IMR-90 (cell line): Measurements from ENCODE around the gene SCN8A. TPM values are rescaled to one million over a fixed set of nuclear protein-coding genes. Genes with fewer than 3 reads are reported as not detected.

Source experiments
- ATAC-seq: fragments of 200-7000 bp; cut with Tn5 transposase; 2 replicates; pipeline ENCODE4 v1.9.1; 2020; ENCODE audit warnings: low read depth, mild to moderate bottlenecking, moderate library complexity
- BruUV-seq: library from RNA; stranded (reverse); fragments of 400-500 nt; replicated peaks from 2 replicates; lab custom pipeline; 2021; lab: Mats Ljungman, UMichigan
- CTCF ChIA-PET: fragments of 300-600 bp; formaldehyde crosslinking; extraction: SDS; loops from one replicate; lab custom pipeline; 2021; ENCODE audit warnings: antibody characterized with exemption; lab: Yijun Ruan, JAX
- POLR2A ChIA-PET: fragments of 300-600 bp; sonication (Branson Sonifier 250); formaldehyde crosslinking; loops from one replicate; lab custom pipeline; 2022; ENCODE audit warnings: antibody characterized with exemption; ENCODE audit not compliant: unreplicated experiment; lab: Charles Lee
- DNase-seq: peaks from one replicate; pipeline ENCODE4 v3.0.0; 2013
- H2AFZ ChIP-seq: replicated peaks from 2 replicates; pipeline ENCODE3; 2013; ENCODE audit warnings: low read length, mild to moderate bottlenecking; ENCODE audit not compliant: poor library complexity
- H2AK5ac ChIP-seq: 2 replicates; pipeline ENCODE4 v1.6.1; 2013; ENCODE audit warnings: low read depth, low read length, inconsistent platforms
- H2AK9ac ChIP-seq: replicated peaks from 2 replicates; pipeline ENCODE3; 2013; ENCODE audit warnings: mild to moderate bottlenecking, low read depth, low read length, moderate library complexity; ENCODE audit not compliant: poor library complexity
- H2BK120ac ChIP-seq: 2 replicates; pipeline ENCODE4 v1.6.1; 2013; ENCODE audit warnings: low read depth, low read length, inconsistent platforms
- H2BK15ac ChIP-seq: 3 replicates; pipeline ENCODE4 v1.6.1; 2013; ENCODE audit warnings: low read depth, low read length, inconsistent platforms
- H2BK20ac ChIP-seq: 2 replicates; pipeline ENCODE4 v1.6.1; 2013; ENCODE audit warnings: low read depth, mild to moderate bottlenecking, inconsistent platforms, low read length, moderate library complexity
- H2BK5ac ChIP-seq: 2 replicates; pipeline ENCODE4 v1.6.1; 2013; ENCODE audit warnings: mild to moderate bottlenecking, low read depth, low read length, inconsistent platforms; ENCODE audit not compliant: poor library complexity, severe bottlenecking
- H3K14ac ChIP-seq: replicated peaks from 2 replicates; pipeline ENCODE4 v1.6.1; 2013; ENCODE audit warnings: low read depth, low read length, inconsistent platforms
- H3K18ac ChIP-seq: 2 replicates; pipeline ENCODE4 v1.6.1; 2013; ENCODE audit warnings: low read depth, low read length, control low read depth
- H3K23ac ChIP-seq: 2 replicates; pipeline ENCODE4 v1.6.1; 2013; ENCODE audit warnings: low read depth, low read length, inconsistent platforms
- H3K27ac ChIP-seq: 2 replicates; pipeline ENCODE4 v1.5.1; 2013; ENCODE audit warnings: mild to moderate bottlenecking, control low read depth, low read length; ENCODE audit not compliant: insufficient read depth
- H3K27me3 ChIP-seq: 2 replicates; pipeline ENCODE4 v1.6.1; 2013; ENCODE audit warnings: low read length; ENCODE audit not compliant: control insufficient read depth, insufficient read depth
- H3K36me3 ChIP-seq: 2 replicates; pipeline ENCODE4 v1.6.1; 2013; ENCODE audit warnings: low read length, mixed read lengths; ENCODE audit not compliant: control insufficient read depth, insufficient read depth
- H3K4ac ChIP-seq: 2 replicates; pipeline ENCODE4 v1.6.1; 2013; ENCODE audit warnings: low read depth, low read length, inconsistent platforms
- H3K4me1 ChIP-seq: 2 replicates; pipeline ENCODE4 v1.6.1; 2013; ENCODE audit warnings: low read length, mixed read lengths; ENCODE audit not compliant: control insufficient read depth, insufficient read depth
- H3K4me2 ChIP-seq: 2 replicates; pipeline ENCODE4 v1.6.1; 2013; ENCODE audit warnings: low read depth, mild to moderate bottlenecking, control low read depth, low read length, moderate library complexity
- H3K4me3 ChIP-seq: 2 replicates; pipeline ENCODE4 v1.5.1; 2013; ENCODE audit warnings: low read depth, mild to moderate bottlenecking, control low read depth, low read length, moderate library complexity; ENCODE audit not compliant: insufficient read depth
- H3K56ac ChIP-seq: 2 replicates; pipeline ENCODE4 v1.6.1; 2013; ENCODE audit warnings: low read length, inconsistent platforms; ENCODE audit not compliant: insufficient read depth; ENCODE audit errors: extremely low read depth
- H3K79me1 ChIP-seq, 2 experiments: 2 replicates each; pipeline ENCODE4 v1.6.1; 2013; ENCODE audit warnings: low read length in 2 of 2, inconsistent platforms in 1 of 2, low read depth in 1 of 2
- H3K9ac ChIP-seq: 2 replicates; pipeline ENCODE4 v1.6.1; 2013; ENCODE audit warnings: low read depth, low read length, control low read depth
- H3K9me1 ChIP-seq: 2 replicates; pipeline ENCODE4 v1.6.1; 2013; ENCODE audit warnings: low read length, inconsistent platforms; ENCODE audit not compliant: insufficient read depth
- H3K9me3 ChIP-seq: 2 replicates; pipeline ENCODE4 v1.6.1; 2013; ENCODE audit warnings: low read length; ENCODE audit not compliant: control insufficient read depth, insufficient read depth
- H4K20me1 ChIP-seq: 2 replicates; pipeline ENCODE4 v1.6.1; 2013; ENCODE audit warnings: low read length, inconsistent platforms; ENCODE audit not compliant: insufficient read depth
- H4K5ac ChIP-seq: 2 replicates; pipeline ENCODE4 v1.6.1; 2013; ENCODE audit warnings: mild to moderate bottlenecking, low read depth, low read length, control low read depth
- H4K8ac ChIP-seq, 2 experiments: 2 replicates each; pipeline ENCODE4 v1.6.1; 2013; ENCODE audit warnings: low read depth in 2 of 2, low read length in 2 of 2, control low read depth in 1 of 2, inconsistent platforms in 1 of 2
- H4K91ac ChIP-seq: 2 replicates; pipeline ENCODE4 v1.6.1; 2013; ENCODE audit warnings: low read depth, low read length, inconsistent platforms; ENCODE audit not compliant: insufficient read depth
- BHLHE40 ChIP-seq: fragments of 150-350 bp; IDR thresholded peaks from 2 replicates; pipeline ENCODE4 v1.6.1; 2016; ENCODE audit warnings: mild to moderate bottlenecking, low read depth, low read length
- CEBPB ChIP-seq: IDR thresholded peaks from 2 replicates; pipeline ENCODE4 v1.6.1; 2012; ENCODE audit warnings: low read depth, low read length, improper control_type of control experiment
- CTCF ChIP-seq: conservative IDR thresholded peaks from 2 replicates; pipeline ENCODE4 v1.5.1; 2012; ENCODE audit warnings: mild to moderate bottlenecking, low read depth, low read length, improper control_type of control experiment
- ELK1 ChIP-seq: fragments of 150-350 bp; IDR thresholded peaks from 2 replicates; pipeline ENCODE4 v1.6.1; 2016; ENCODE audit warnings: low read depth, mild to moderate bottlenecking, low read length, moderate library complexity, borderline replicate concordance
- FOS ChIP-seq: fragments of 150-350 bp; IDR thresholded peaks from 2 replicates; pipeline ENCODE4 v1.6.1; 2016; ENCODE audit warnings: low read depth, low read length
- MAFK ChIP-seq: IDR thresholded peaks from 2 replicates; pipeline ENCODE4 v1.6.1; 2012; ENCODE audit warnings: low read depth, low read length, improper control_type of control experiment
- MAZ ChIP-seq: IDR thresholded peaks from 2 replicates; pipeline ENCODE4 v1.6.1; 2012; ENCODE audit warnings: low read depth, mild to moderate bottlenecking, low read length, improper control_type of control experiment, moderate library complexity, borderline replicate concordance
- MXI1 ChIP-seq: IDR thresholded peaks from 2 replicates; pipeline ENCODE4 v1.6.1; 2012; ENCODE audit warnings: low read depth, mild to moderate bottlenecking, low read length, moderate library complexity, borderline replicate concordance
- NFE2L2 ChIP-seq: fragments of 150-350 bp; IDR thresholded peaks from 2 replicates; pipeline ENCODE4 v1.6.1; 2016; ENCODE audit warnings: low read depth, mild to moderate bottlenecking, low read length
- POLR2A ChIP-seq: IDR thresholded peaks from 2 replicates; pipeline ENCODE4 v1.6.1; 2012; ENCODE audit warnings: mild to moderate bottlenecking, low read depth, low read length
- RAD21 ChIP-seq: IDR thresholded peaks from 2 replicates; pipeline ENCODE4 v1.6.1; 2012; ENCODE audit warnings: low read length, improper control_type of control experiment
- RFX5 ChIP-seq: IDR thresholded peaks from 2 replicates; pipeline ENCODE4 v1.8.0; 2012; ENCODE audit warnings: low read depth, mild to moderate bottlenecking, low read length, moderate library complexity
- SMC3 ChIP-seq: fragments of 150-350 bp; IDR thresholded peaks from 2 replicates; pipeline ENCODE4 v1.6.1; 2016; ENCODE audit warnings: low read depth, mild to moderate bottlenecking, antibody characterized with exemption, low read length, moderate library complexity
- dilution Hi-C: fragments of 300-500 bp; cut with HindIII; formaldehyde crosslinking; loops from one replicate; pipeline ENCODE4 v1.14.3; 2018; ENCODE audit warnings: low sequenced_read_pairs; ENCODE audit not compliant: unreplicated experiment
- in situ Hi-C: fragments of 300-500 bp; cut with MboI; formaldehyde crosslinking; loops from 3 replicates; pipeline ENCODE4 v1.14.3; 2019; ENCODE audit warnings: low sequenced_read_pairs, inconsistent platforms, mixed read lengths
- intact Hi-C: fragments of 100-400 bp; cut with micrococcal nuclease; formaldehyde crosslinking; loops from 2 replicates; pipeline ENCODE4 v1.10.0; 2022
- polyA plus RNA-seq, 3 experiments: library from polyadenylated mRNA; depleted of rRNA; stranded (reverse); fragments of >200 nt; gene quantifications; 2 replicates each; pipeline ENCODE4 v1.2.3, GENCODE V29; 2012; ENCODE audit warnings: low replicate concordance in 1 of 3
- total RNA-seq: library from RNA; depleted of rRNA; stranded (reverse); fragments of >200 nt; gene quantifications from 2 replicates; pipeline ENCODE4 v1.2.3, GENCODE V29; 2012

SCN8A gene
- total and polyA plus RNA-seq, 2 of the 4 experiments (the other 2 are of a cell fraction): 6.9 to 19.7 TPM

GRCh38 chr12:51591016-51591901, at the start of gene SCN8A (continued):
- TF ChIP-seq ELK1 (no peak), MXI1 (no peak), MAFK (no peak)

GRCh38 chr12:51546097-51546496, 44.9 kb upstream of the SCN8A start:
- no peak overlapping the region for H3K14ac ChIP-seq
- no peak overlapping the region for H2BK5ac ChIP-seq
- H3K9me3 ChIP-seq: no peaks in the 10 kb centered on the region
- no peak overlapping the region for H2BK120ac ChIP-seq
- intact Hi-C loops (no loop called here), dilution Hi-C loops (no loop called here), in situ Hi-C loops (no loop called here)
- H3K27ac ChIP-seq: no peak overlapping the region
- no peak overlapping the region for H2AK5ac ChIP-seq
- DNase-seq: no peak
- H4K20me1 ChIP-seq: no peaks in the 10 kb centered on the region
- no peak overlapping the region for H3K23ac ChIP-seq
- H3K9ac ChIP-seq: no peak overlapping the region
- no peak overlapping the region for H2BK20ac ChIP-seq
- no peaks in the 10 kb centered on the region for H3K4me1 ChIP-seq
- H3K18ac ChIP-seq: no peak overlapping the region
- no peak overlapping the region for H2BK15ac ChIP-seq
- CTCF ChIA-PET: no interaction called here
- no peak overlapping the region for H3K4me3 ChIP-seq
- no peak for ATAC-seq
- no peak overlapping the region for H3K4ac ChIP-seq
- H3K9me1 ChIP-seq: no peaks in the 10 kb centered on the region
- no peak overlapping the region for H3K56ac ChIP-seq
- H4K8ac ChIP-seq: no peak overlapping the region
- H3K79me1 ChIP-seq: no peaks in the 10 kb centered on the region
- H4K5ac ChIP-seq: no peak overlapping the region
- H3K36me3 ChIP-seq: no peaks in the 10 kb centered on the region
- no peak overlapping the region for H4K91ac ChIP-seq
- no TSS peak for BruUV-seq
- no peak overlapping the region for H2AK9ac ChIP-seq
- no peak overlapping the region for H3K4me2 ChIP-seq
- no peak overlapping the region for H2AFZ ChIP-seq
- POLR2A ChIA-PET: no interaction called here
- H3K27me3 ChIP-seq: peaks cover 13% of the 10 kb centered on the region
- TF ChIP-seq MAZ (no peak), POLR2A (no peak), FOS (no peak), RAD21 (no peak), SMC3 (no peak), NFE2L2 (no peak), MXI1 (no peak), CEBPB (no peak), BHLHE40 (no peak), MAFK (no peak), ELK1 (no peak), CTCF (no peak), RFX5 (no peak)
